Esophagus squamous epithelium (tissue), 5 donors: ENCODE data around the gene TMEM178B. TPM values are rescaled to one million over a fixed set of nuclear protein-coding genes. Genes with fewer than 3 reads are reported as not detected.

Source experiments
- DNase-seq: peaks from one replicate; lab custom pipeline; 2025; lab: John Stamatoyannopoulos, UW
- H3K27ac ChIP-seq, 4 donors: fragments of 200-600 bp; sonication (generic); one replicate each; pipeline ENCODE4 v1.5.1; 2016 to 2019; ENCODE audit warnings: mild to moderate bottlenecking in 1 of 4
- H3K27me3 ChIP-seq, 4 donors: fragments of 200-600 bp; sonication (generic); 1 replicate in 3 of 4; 2 replicates in 1 of 4; pipeline versions ENCODE4 v1.5.1 to v1.6.0; 2017 to 2021; ENCODE audit warnings: antibody characterized with exemption in 1 of 4
- H3K36me3 ChIP-seq, 3 donors: fragments of 200-600 bp; sonication (generic); one replicate each; pipeline ENCODE4 v1.5.1; 2016 to 2019
- H3K4me1 ChIP-seq, 3 donors: fragments of 200-600 bp; sonication (generic); one replicate each; pipeline ENCODE4 v1.5.1; 2017 to 2019
- H3K4me3 ChIP-seq, 4 donors: fragments of 200-600 bp; sonication (generic); 1 replicate in 3 of 4; 2 replicates in 1 of 4; pipeline ENCODE4 v1.5.1; 2016 to 2019; ENCODE audit warnings: mild to moderate bottlenecking in 2 of 4, moderate library complexity in 1 of 4
- H3K9me3 ChIP-seq, 3 donors: fragments of 200-600 bp; sonication (generic); one replicate each; pipeline ENCODE4 v1.5.1; 2016 to 2019
- CTCF ChIP-seq, 6 experiments: fragments of 450-650 bp in 4 of 6; fragments of 200-600 bp in 2 of 6; sonication (generic) in 2 of 6; IDR thresholded peaks; one replicate each; pipeline ENCODE4 v1.5.1; 2016 to 2019; ENCODE audit warnings: antibody characterized with exemption in 6 of 6, mild to moderate bottlenecking in 4 of 6, moderate library complexity in 4 of 6
- POLR2A ChIP-seq, 4 donors: fragments of 450-650 bp; IDR thresholded peaks; one replicate each; pipeline ENCODE4 v1.6.1; 2017; ENCODE audit warnings: antibody characterized with exemption in 4 of 4, mild to moderate bottlenecking in 4 of 4, moderate library complexity in 3 of 4
- WGBS, 2 donors: methylation state at CpG; one replicate each; pipeline ENCODE4 v1.1.5; 2018; 5-methylcytosine and 5-hydroxymethylcytosine counted together
- intact Hi-C: fragments of 100-400 bp; cut with DNase I; formaldehyde crosslinking; loops from one replicate; pipeline ENCODE4 v1.15.0; 2022
- total RNA-seq, 4 donors: library from RNA; depleted of rRNA; stranded (reverse); fragments of >200 nt; gene quantifications; one replicate each; pipeline ENCODE4 v1.1.0, GENCODE V29; 2016
- donor health status: DM: yes; HTN: yes; CAD: no.

Gene TMEM178B
- total RNA-seq, 4 donors from 2014 or later: 0.95 to 1.7 (median 1.2) TPM

GRCh38 chr7:141483044-141483443 is 409.2 kb downstream of the TMEM178B start:
- no peak overlapping the region for H3K4me3 ChIP-seq
- no peaks in the 10 kb centered on the region for H3K9me3 ChIP-seq
- no peaks in the 10 kb centered on the region for H3K4me1 ChIP-seq
- WGBS, 2 donors: 58 to 72% methylated on average over 2 of the region's 2 CpGs
- no peak for TF ChIP-seq CTCF (IDR thresholded peaks at IDR 0.05)
- TF ChIP-seq POLR2A (IDR thresholded peaks at IDR 0.05): no peak
- no peak overlapping the region for H3K27ac ChIP-seq
- intact Hi-C loops: no loop called here
- no peak for DNase-seq
- peaks cover 0 to 4% (median 0%) of the 10 kb centered on the region in 4 donors for H3K27me3 ChIP-seq
- H3K36me3 ChIP-seq: no peaks in the 10 kb centered on the region

- intact Hi-C loops: no loop called here
- Histone ChIP-seq H3K4me3 (no peak overlapping the region), H3K9me3 (no peaks in the 10 kb centered on the region), H3K36me3 (no peaks in the 10 kb centered on the region), H3K27me3 (peaks cover 0 to 4% (median 0%) of the 10 kb centered on the region in 4 donors), H3K4me1 (no peaks in the 10 kb centered on the region), H3K27ac (no peak overlapping the region)
- no peak for DNase-seq
- TF ChIP-seq CTCF (IDR thresholded peaks at IDR 0.05) (no peak), POLR2A (IDR thresholded peaks at IDR 0.05) (no peak)
- 92 to 100% methylated on average over 1 of the region's 1 CpG for WGBS, 2 donors
These were observed 411.0 kb downstream of the TMEM178B start for GRCh38 chr7:141484907-141485306.

- WGBS, 2 donors: 86 to 97% methylated on average over 3 of the region's 3 CpGs
- H3K27ac ChIP-seq: no peak overlapping the region
- no peaks in the 10 kb centered on the region for H3K9me3 ChIP-seq
- no peaks in the 10 kb centered on the region for H3K36me3 ChIP-seq
- no peak for TF ChIP-seq CTCF (IDR thresholded peaks at IDR 0.05)
- TF ChIP-seq POLR2A (IDR thresholded peaks at IDR 0.05): no peak
- H3K4me1 ChIP-seq: no peaks in the 10 kb centered on the region
- H3K27me3 ChIP-seq: peaks cover 0 to 4% (median 0%) of the 10 kb centered on the region in 4 donors
- intact Hi-C loops: no loop called here
- H3K4me3 ChIP-seq: no peak overlapping the region
- DNase-seq: no peak
These were observed 413.1 kb downstream of the TMEM178B start for GRCh38 chr7:141486959-141487358.

GRCh38 chr7:141490474-141490873 is 416.6 kb downstream of the TMEM178B start:
- no peak overlapping the region for H3K27ac ChIP-seq
- 41 to 48% methylated on average over 2 of the region's 2 CpGs for WGBS, 2 donors
- TF ChIP-seq CTCF (IDR thresholded peaks at IDR 0.05) (no peak), POLR2A (IDR thresholded peaks at IDR 0.05) (no peak)
- intact Hi-C loops: no loop called here
- no peak for DNase-seq
- no peaks in the 10 kb centered on the region for H3K27me3 ChIP-seq
- no peaks in the 10 kb centered on the region for H3K36me3 ChIP-seq
- H3K4me3 ChIP-seq: no peak overlapping the region
- H3K9me3 ChIP-seq: no peaks in the 10 kb centered on the region
- no peaks in the 10 kb centered on the region for H3K4me1 ChIP-seq

- Histone ChIP-seq H3K9me3 (no peaks in the 10 kb centered on the region), H3K27ac (no peak overlapping the region), H3K36me3 (no peaks in the 10 kb centered on the region), H3K27me3 (no peaks in the 10 kb centered on the region), H3K4me1 (no peaks in the 10 kb centered on the region), H3K4me3 (no peak overlapping the region)
- no peak for DNase-seq
- intact Hi-C loops: no loop called here
- WGBS, 2 donors: 42 to 67% methylated on average over 1 of the region's 1 CpG
- TF ChIP-seq CTCF (IDR thresholded peaks at IDR 0.05) (no peak), POLR2A (IDR thresholded peaks at IDR 0.05) (no peak)
These were observed 421.2 kb downstream of the TMEM178B start for GRCh38 chr7:141495057-141495456.
